HAP-1 (cell line): ENCODE measurements around the gene CBX7.

ENCODE experiments used
- DNase-seq, 2 experiments: peaks; one replicate each; pipeline ENCODE4 v3.0.0-alpha.2; 2016 to 2020; ENCODE audit warnings: low spot score in 2 of 2
- H3K27me3 ChIP-seq: fragments of 250-450 bp; sonication (Bioruptor Pico); 2 replicates; pipeline ENCODE4 v1.5.1; 2020; ENCODE audit warnings: low read depth, mild to moderate bottlenecking, moderate library complexity
- H3K36me3 ChIP-seq: fragments of 250-450 bp; sonication (Bioruptor Pico); replicated peaks from 2 replicates; pipeline ENCODE4 v1.5.1; 2020; ENCODE audit warnings: mild to moderate bottlenecking
- H3K4me1 ChIP-seq: fragments of 250-450 bp; sonication (Bioruptor Pico); 2 replicates; pipeline ENCODE4 v1.5.1; 2020; ENCODE audit warnings: mild to moderate bottlenecking
- H3K4me3 ChIP-seq: fragments of 250-450 bp; sonication (Bioruptor Pico); 2 replicates; pipeline ENCODE4 v1.5.1; 2020; ENCODE audit warnings: mild to moderate bottlenecking, moderate library complexity
- H3K9me3 ChIP-seq: fragments of 250-450 bp; sonication (Bioruptor Pico); 2 replicates; pipeline ENCODE4 v1.5.1; 2020; ENCODE audit warnings: mild to moderate bottlenecking, moderate library complexity
- in situ Hi-C: fragments of 300-500 bp; cut with MboI; formaldehyde crosslinking; loops from 3 replicates; pipeline ENCODE4 v1.14.3; 2020; ENCODE audit warnings: low sequenced_read_pairs, inconsistent platforms, mixed read lengths

The CBX7 gene

DNA sequence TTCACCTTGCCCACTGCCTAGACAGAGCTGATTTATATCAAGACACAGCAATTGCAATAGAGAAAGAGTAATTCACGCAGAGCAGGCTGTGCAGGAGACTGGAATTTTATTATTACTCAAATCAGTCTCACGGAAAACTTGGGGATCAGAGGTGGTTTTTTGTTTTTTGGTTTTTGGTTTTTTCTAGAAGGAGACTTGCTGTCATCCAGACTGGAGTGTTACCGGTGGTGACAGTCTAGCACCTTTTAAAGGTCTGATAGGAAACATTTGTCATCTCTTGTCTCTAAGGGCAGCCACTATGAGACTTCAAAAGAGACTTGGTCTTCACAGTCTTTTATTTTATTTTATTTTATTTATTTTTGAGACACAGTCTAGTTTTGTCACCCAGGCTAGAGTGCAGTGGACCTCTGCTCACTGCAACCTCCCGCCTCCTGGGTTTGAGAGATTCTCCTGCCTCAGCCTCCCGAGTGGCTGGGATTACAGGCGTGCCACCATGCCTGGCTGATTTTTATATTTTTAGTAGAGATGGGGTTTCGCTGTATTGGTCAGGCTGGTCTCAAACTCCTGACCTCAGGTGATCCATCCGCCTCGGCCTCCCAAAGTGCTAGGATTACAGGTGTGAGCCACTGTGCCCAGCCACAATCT is 36.4 kb downstream of the CBX7 start:
- no peaks in the 10 kb centered on the region for H3K36me3 ChIP-seq
- no peak for DNase-seq
- H3K27me3 ChIP-seq, result no peaks in the 10 kb centered on the region
- peaks cover 12% of the 10 kb centered on the region for H3K4me1 ChIP-seq
- H3K9me3 ChIP-seq, result no peaks in the 10 kb centered on the region; the same call in 1 of the 2 replicates
- in situ Hi-C loops, result loop anchor here (5.0 kb wide), 1 partner anchor 114 kb away; no protein-coding TSS in a partner anchor
- no peak overlapping the region for H3K4me3 ChIP-seq

DNA sequence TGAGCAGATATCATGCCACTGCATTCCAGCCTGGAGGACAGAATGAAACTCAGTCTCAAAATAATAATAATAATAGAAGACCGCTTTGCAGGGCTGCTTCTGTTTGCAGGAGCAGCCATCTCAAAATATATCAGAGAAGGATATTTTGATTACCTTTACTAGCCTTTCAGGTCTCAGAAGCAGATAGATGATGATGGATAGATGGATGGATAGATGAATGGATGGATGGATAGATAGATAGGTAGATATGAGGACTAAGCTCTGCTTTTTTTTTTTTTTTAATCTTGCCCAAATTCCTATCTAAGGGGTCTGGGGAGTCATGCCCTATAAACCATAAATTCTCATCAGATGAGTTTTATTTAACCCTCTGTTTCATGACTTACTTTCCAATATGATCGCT is 36.9 kb downstream of the CBX7 start:
- peaks cover 13% of the 10 kb centered on the region for H3K4me1 ChIP-seq
- in situ Hi-C loops, result loop anchor here (5.0 kb wide), 1 partner anchor 113 kb away; no protein-coding TSS in a partner anchor
- no peak for DNase-seq
- H3K36me3 ChIP-seq, result no peaks in the 10 kb centered on the region
- no peaks in the 10 kb centered on the region for H3K27me3 ChIP-seq
- no peak overlapping the region for H3K4me3 ChIP-seq
- H3K9me3 ChIP-seq, result no peaks in the 10 kb centered on the region; the same call in 1 of the 2 replicates

DNA sequence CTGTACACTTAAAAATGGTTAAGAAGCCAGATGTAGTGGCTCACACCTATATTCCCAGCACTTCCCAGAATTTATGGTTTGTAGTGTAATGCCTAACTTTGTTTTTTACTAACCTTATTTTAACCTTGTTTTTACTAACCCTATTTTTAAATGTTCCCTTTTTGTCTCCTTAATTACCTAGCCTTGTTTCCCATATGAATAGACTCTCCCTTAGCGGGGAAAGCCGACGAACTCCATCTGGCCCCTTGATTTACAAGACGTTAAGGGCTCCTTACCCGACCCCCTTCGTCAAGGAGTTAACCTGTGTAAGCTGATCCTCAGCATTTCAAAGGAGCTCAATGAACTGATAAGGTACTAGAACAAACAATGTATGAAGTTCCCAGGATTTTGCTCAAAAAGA is 38.4 kb downstream of the CBX7 start:
- Histone ChIP-seq H3K4me3 (no peak overlapping the region), H3K9me3 (no peaks in the 10 kb centered on the region; the same call in 1 of the 2 replicates), H3K27me3 (no peaks in the 10 kb centered on the region), H3K4me1 (peaks cover 13% of the 10 kb centered on the region), H3K36me3 (no peaks in the 10 kb centered on the region)
- in situ Hi-C loops, result no loop called here
- peak; percentile 39 to 43 for DNase-seq

DNA sequence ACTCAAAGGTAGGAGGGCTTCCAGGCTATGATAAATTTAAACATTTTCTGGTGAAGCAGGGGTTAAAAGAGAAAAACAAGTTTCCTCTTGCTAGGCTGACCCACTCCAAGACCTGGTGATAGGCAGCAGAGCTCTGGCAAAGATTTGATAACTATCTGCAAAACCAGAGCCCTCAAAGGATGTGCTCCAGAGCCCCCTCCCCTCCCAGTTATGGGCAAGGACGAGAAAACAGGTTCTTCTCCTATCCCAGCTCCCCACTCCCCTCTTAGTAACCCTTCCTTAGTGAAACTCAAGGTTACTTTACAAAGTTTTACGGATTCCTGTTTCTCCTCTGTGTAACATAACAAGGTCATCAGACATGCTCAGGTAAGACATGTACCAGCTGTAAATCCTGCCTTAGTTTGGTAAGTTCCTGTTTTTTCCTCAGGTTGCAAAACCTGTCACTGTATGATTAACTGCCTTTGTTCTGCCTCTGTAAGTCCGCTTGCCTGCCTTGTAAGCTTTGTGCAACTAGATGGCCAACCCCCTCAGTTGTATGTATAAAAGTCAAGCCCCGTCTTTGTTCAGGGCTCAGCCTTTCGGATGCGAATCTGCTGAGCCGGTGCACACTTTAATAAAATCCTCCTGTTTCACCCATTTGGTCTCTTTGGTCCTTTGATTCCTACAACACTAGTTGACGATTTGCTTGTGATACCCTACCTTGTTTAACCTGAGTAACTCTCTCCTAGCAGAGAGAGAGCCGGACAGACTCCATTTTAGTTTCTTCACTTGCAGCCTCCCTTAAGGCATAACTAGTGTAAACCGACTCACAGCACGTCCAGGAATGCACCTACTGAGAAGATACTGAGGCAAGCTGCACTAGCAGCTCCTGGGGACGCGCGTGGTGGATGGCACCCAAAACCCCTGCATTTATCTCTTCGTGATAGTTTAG is 41.6 kb downstream of the CBX7 start:
- in situ Hi-C loops, result no loop called here
- Histone ChIP-seq H3K4me3 (no peak overlapping the region), H3K4me1 (peaks cover 13% of the 10 kb centered on the region), H3K9me3 (no peaks in the 10 kb centered on the region; the same call in 1 of the 2 replicates), H3K27me3 (no peaks in the 10 kb centered on the region), H3K36me3 (no peaks in the 10 kb centered on the region)
- peak in 1 of 2 experiments; percentile 45 for DNase-seq

DNA sequence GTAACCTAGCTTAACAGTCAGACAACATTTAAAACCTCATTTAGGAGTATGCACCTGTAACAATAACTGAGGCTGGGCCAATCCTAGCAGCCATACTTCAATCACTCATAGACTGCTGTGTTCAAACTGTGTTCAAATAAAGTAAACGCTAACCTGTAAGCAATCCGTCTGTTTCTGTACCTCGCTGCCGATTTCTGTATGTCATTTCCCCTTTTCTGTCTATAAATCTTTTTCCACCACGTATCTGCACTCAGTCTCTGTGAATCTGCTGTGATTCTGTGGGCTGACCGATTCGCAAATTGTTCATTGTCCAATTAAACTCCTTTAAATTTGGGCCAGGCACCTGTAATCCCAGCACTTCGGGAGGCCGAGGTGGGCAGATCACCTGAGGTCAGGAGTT is 43.1 kb downstream of the CBX7 start:
- DNase-seq, result no peak
- no peak overlapping the region for H3K4me3 ChIP-seq
- H3K4me1 ChIP-seq, result peaks cover 5% of the 10 kb centered on the region
- in situ Hi-C loops, result no loop called here
- H3K9me3 ChIP-seq, result no peaks in the 10 kb centered on the region; the same call in 1 of the 2 replicates
- H3K36me3 ChIP-seq, result no peaks in the 10 kb centered on the region
- no peaks in the 10 kb centered on the region for H3K27me3 ChIP-seq

DNA sequence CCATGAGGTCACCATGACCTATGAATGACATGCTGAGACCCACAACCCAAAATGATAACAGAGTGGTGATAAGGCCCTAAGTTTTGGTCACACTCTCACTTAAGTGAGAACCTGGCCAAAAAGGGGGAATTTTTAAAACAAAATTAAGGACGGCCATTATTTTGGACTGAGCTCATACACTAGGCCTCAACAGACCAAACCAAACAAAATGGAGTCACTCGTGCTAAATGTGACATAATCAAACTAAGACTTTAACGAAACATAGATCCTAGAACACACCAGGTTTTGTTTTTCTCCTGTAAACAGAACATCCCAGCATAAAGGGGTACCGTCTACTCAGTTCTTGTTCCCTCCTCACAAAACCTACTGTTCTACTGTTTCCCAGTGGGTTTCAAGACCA is 44.0 kb downstream of the CBX7 start:
- no peaks in the 10 kb centered on the region for H3K27me3 ChIP-seq
- H3K9me3 ChIP-seq, result no peaks in the 10 kb centered on the region; the same call in 1 of the 2 replicates
- DNase-seq, result no peak
- H3K4me1 ChIP-seq, result 0 out of 2 replicates have a peak, but pooled peaks cover 2% of the 10 kb centered on the region
- no peak overlapping the region for H3K4me3 ChIP-seq
- no peaks in the 10 kb centered on the region for H3K36me3 ChIP-seq
- in situ Hi-C loops, result no loop called here

DNA sequence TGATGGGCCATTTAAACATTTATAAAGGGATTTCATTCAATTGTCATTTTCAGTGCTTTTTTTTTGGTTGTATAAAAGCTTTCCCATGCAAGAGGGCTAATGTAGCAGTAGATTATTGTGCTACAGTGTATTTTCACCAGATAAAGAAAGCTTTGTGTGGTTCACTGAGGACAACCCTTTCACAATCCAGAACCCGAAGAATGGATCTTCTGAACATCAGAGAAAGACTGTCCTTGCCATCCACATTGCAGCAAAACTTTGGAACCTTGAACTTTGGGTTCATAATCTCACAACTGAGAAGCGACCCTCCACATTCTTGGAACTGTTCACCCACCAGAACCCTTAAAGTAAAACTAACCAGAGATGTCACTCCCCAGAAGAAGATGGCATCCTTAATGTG is 46.2 kb downstream of the CBX7 start:
- Histone ChIP-seq H3K4me3 (no peak overlapping the region), H3K9me3 (no peaks in the 10 kb centered on the region), H3K27me3 (no peaks in the 10 kb centered on the region), H3K4me1 (0 out of 2 replicates have a peak, but pooled peaks cover 2% of the 10 kb centered on the region), H3K36me3 (no peaks in the 10 kb centered on the region)
- in situ Hi-C loops, result no loop called here
- DNase-seq, result no peak

DNA sequence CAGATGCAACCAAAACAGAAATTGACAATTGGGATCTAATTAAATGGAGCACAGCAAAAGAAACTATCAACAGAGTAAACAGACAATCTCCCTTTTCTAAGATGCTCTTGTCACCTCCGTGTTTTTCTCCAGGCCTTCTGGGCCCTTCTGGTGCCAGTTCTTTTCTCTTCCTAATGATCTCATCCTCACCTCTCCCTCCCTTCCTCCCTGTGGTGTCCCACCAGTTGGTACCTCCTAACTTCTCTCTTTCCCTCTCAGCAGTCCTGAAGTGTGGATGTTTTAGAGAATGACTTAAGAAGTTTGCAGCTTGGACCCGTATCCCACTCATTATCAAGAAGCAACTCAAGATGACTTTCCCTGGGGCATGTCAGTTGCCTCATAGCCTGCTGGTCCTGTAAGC is 49.0 kb downstream of the CBX7 start:
- Histone ChIP-seq H3K4me1 (no peaks in the 10 kb centered on the region), H3K36me3 (no peaks in the 10 kb centered on the region), H3K4me3 (no peak overlapping the region), H3K27me3 (no peaks in the 10 kb centered on the region), H3K9me3 (no peaks in the 10 kb centered on the region)
- in situ Hi-C loops, result no loop called here
- no peak for DNase-seq

DNA sequence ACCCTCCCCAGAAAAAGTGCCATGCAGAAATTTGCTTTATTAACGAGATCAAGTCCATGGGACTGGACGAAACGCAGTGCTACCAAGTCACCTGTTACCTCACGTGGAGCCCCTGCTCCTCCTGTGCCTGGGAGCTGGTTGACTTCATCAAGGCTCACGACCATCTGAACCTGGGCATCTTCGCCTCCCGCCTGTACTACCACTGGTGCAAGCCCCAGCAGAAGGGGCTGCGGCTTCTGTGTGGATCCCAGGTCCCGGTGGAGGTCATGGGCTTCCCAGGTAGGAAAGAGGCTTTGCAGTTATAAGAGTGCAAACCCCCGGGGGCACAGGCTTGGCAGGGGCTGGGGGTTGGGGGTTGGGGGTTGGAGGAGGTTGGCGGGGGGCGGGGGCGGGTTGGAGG is 51.3 kb downstream of the CBX7 start:
- no peak for DNase-seq
- Histone ChIP-seq H3K4me1 (peaks cover 4% of the 10 kb centered on the region), H3K9me3 (no peaks in the 10 kb centered on the region), H3K27me3 (no peaks in the 10 kb centered on the region), H3K36me3 (no peaks in the 10 kb centered on the region), H3K4me3 (no peak overlapping the region)
- in situ Hi-C loops, result no loop called here

DNA sequence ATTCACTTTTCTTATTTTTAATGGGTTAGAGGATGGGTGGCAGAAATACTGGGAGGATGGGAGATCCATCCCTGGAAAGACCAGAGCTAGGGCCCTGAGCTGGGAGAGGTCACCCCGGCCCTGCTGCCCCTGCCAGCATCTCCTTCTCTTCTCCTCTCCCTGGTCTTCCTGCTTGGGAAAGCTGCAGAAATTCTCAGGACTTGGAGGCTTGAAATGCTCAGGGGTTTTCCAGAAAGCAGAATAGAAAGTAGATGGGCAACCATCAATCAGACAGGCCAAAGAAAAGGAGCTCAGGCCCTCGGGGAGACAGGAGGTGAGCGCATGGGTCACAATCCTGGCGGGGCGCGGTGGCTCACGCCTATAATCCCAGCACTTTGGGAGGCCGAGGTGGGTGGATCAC is 53.9 kb downstream of the CBX7 start:
- H3K4me1 ChIP-seq, result peaks cover 4% of the 10 kb centered on the region

DNA sequence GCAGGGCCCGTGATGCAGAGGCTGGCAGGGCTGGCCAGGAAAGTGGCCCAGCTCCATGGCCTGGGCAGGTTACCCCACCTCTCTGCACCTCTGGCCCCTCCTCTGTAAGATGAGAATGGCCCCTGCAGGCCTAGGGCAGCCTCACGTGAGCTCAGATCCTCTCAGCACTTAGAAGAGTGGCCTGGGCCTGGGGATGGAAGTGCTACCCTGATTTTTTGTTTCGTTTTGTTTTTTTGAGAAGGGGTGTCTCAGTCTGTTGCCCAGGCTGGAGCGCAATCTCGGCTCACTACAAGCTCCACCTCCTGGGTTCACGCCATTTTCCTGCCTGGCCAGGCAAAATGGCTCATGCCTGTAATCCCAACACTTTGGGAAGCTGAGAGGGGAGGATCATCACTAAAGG is 54.5 kb downstream of the CBX7 start:
- Histone ChIP-seq H3K4me3 (no peak overlapping the region), H3K9me3 (no peaks in the 10 kb centered on the region), H3K4me1 (peaks cover 4% of the 10 kb centered on the region), H3K27me3 (no peaks in the 10 kb centered on the region), H3K36me3 (no peaks in the 10 kb centered on the region)
- in situ Hi-C loops, result no loop called here
- no peak for DNase-seq

More for the DNA sequence above, 53.9 kb downstream of the CBX7 start:
- DNase-seq, result no peak
- no peaks in the 10 kb centered on the region for H3K9me3 ChIP-seq
- H3K4me3 ChIP-seq, result no peak overlapping the region
- in situ Hi-C loops, result no loop called here
- no peaks in the 10 kb centered on the region for H3K36me3 ChIP-seq
- no peaks in the 10 kb centered on the region for H3K27me3 ChIP-seq

DNA sequence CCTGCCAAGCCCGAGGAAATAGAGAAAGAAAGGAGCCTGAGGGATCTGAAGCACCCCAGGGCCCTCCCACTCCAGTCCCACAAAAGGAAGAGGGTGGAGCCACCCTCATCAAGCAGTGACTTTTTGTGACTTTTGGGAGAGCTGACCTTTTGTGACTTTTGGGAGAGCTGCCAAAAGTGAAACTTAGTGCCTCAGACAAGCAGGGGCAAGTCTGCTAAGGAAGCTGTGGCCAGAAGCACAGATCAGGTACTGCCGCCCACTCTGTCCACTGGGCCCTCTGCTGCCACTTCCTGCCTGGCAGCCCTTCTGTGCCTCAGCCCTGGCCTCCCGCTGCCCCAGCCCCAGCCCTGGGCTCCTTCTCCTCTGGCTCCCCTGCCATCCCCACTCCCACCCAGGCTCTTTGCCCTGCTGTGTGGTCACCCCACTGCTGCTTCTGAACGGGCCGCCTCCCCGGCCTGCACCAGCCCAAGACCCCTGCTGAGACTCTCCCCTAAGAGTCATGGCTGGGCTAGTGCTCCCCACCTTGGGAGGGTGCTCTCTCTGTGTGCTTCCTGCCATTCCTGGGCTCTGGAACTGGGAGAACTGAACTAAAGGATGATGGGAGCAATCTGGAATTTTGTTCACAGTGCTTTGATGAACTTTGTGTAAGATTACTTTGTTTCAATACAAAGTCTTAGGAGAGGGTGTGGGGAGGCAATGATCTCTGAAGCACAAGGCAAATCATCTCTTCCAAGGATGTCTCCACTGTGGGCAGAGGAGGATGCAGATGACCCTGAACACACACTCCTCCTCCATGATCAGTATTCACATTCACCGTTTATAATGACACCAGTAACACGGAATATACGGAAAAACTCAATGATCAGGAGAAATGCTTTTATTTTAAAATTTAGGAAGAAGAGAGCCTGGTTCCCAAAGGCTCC is 55.1 kb downstream of the CBX7 start, which contains the start of gene APOBEC3H:
Gene APOBEC3H (plus strand): TSS at position 147 of the 923 bp plus-strand sequence. CDS start 3,035 bp downstream, outside the sequence.
- Histone ChIP-seq H3K27me3 (no peaks in the 10 kb centered on the region), H3K36me3 (no peaks in the 10 kb centered on the region), H3K4me3 (no peak within 1 kb of the TSS), H3K9me3 (no peaks in the 10 kb centered on the region), H3K4me1 (peaks cover 4% of the 10 kb centered on the region)
- in situ Hi-C loops, result no loop called here
- DNase-seq, result peak; percentile 54 to 75

DNA sequence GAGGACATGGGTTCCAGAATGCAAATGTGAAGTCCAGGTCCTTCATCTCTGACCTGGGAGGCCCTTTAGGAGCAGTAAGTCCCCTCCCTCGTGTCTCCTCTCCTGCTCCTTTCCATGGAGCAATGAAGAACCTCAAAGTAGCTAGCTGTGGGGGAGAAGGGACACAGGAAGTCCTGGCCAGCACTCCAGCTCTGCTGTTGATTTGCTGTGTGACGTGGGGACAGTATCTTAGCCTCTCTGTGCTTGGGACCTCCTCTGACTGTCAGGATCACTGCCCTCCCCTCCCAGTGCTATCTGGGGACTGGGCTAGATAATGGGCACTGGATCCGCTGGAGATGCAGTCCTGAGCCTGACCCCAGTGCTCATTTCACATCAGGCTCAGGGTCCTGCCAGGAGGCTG is 56.5 kb downstream of the CBX7 start:
- in situ Hi-C loops, result no loop called here
- Histone ChIP-seq H3K36me3 (no peaks in the 10 kb centered on the region), H3K4me1 (peaks cover 4% of the 10 kb centered on the region)

More for the DNA sequence above, 56.5 kb downstream of the CBX7 start:
- no peaks in the 10 kb centered on the region for H3K9me3 ChIP-seq
- no peaks in the 10 kb centered on the region for H3K27me3 ChIP-seq
- no peak overlapping the region for H3K4me3 ChIP-seq
- no peak for DNase-seq
